ENCODE results near the gene ECHS1.
A peak's percentile ranks its signal among the peaks of the same experiment; 100 is the strongest.
"Not testable (repeated sequence)": the region's sequence is repeated elsewhere in the genome, so short reads cannot be mapped to it uniquely, and the experiment has no call there.

The ECHS1 gene

GRCh38 chr10:133373174-133374090 is at the start of gene ECHS1:
Gene ECHS1 (minus strand): TSS chr10:133373354. CDS start chr10:133373333, 21 bp downstream.
- peak; percentile 87 for DNase-seq (ENCODE audit: low read depth)

DNA sequence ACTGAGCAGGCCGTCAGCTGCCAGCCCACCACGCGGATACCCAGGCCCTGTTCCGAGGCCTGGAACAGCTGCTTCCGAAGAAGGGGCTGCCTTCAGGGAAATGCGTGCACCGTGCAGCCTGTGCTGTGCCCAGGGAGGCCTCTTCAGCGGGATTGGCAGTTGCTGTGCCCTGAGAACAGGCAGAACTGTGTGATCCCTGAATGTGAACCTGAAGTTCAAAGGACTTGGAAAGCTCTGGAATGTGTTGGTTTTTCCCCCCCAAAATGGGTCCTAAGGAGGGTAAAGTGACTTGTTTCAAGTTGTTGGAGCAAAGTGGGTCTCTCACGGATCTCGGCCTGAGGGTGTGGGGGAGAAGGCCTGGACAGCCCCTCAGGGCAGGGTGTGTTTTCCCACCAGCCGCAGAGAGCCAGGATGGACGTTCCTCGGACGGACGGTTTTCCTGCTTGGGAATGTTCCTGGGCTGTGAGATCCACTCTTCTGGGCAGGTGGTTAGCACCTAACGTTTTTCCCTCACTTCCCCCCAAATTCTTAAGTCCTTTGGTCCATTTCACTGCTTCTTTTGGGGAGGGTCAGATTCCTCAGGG is 49.2 kb upstream of the ECHS1 start:
- DNase-seq (ENCODE audit: low read depth), result no peak

DNA sequence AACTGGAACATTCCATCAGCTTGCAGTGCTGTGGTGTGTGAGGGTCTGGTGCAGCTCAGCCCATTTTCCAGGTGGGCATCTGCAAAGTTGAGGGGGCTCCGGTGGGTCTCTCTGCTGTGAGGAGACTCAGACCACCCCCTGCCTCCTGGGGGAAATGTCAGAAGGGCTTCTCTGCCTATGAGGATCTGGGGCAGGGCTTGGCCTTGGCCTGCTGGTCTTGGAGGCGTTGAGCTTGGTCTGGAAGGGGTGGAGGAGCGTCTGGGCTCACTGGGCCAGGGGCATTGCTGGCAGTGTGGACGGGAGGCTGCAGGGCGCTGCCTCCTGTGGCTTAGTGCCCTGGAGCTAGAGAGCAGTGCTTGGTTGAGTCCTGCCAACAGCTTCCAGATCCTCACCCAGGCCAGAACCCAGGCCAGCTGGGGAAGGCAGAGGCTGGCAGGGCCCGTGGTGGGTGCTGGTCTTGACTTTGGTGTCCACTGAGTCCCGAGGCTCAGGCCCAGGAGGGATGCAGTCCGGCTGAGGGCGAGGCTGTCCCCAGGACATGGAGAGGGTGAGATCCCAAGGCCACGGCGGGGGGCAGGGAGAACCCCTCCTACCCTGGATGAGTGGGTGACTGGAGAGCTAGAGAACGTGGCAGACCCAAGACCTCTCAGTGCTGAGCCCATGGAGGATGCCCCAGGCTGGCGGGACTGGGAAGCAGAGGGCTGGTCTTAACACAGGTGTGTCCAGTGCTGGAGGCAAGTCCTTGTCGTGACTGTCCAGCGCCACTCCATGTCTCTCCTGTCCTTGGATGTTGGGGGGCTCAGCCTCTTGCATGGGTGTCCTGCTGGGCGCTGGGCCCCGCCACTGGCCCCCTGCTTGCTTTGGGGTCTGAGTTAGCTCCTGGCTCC is 48.4 kb upstream of the ECHS1 start:
- no peak for DNase-seq (ENCODE audit: low read depth)

DNA sequence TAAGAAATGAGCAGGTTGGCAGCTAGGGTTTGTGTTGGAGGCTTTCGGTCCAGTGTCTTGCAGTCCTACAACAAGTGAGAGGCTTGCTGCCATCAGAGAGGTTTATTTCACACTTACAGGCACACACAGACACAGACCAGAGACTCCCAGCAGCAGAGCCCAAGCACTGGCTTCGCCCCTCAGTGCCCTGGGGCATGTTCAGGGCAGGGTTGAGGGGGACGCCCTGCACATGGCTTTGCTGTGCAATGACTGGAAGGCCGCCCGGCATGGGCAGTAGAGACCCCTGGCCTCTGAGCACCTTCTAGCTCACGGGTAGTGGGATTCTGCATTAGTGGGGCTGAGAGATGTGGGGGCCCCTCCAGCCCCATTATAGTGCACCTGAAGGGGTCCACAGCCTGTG is 47.4 kb upstream of the ECHS1 start:
- no peak for DNase-seq (ENCODE audit: low read depth)

DNA sequence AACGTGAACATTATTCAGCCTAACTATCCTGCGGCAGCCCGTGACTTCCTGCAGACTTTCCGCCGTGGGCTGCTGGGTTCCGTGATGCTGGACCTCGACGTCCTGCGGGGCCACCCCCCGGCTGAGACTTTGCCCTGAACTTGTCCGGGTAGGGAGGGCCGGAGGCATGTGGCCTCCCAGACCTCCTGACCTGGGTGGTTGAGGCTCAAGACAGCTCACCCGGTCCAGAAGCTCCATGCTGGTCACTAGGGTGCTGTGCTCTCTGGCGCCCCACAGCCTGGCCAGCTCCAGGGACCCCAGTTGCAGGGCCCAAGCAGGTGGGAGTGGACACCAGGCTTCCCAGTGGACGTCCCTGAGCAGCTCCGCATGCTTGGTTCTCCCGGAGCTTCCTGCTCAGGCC is 46.9 kb upstream of the ECHS1 start:
- no peak for DNase-seq (ENCODE audit: low read depth)

DNA sequence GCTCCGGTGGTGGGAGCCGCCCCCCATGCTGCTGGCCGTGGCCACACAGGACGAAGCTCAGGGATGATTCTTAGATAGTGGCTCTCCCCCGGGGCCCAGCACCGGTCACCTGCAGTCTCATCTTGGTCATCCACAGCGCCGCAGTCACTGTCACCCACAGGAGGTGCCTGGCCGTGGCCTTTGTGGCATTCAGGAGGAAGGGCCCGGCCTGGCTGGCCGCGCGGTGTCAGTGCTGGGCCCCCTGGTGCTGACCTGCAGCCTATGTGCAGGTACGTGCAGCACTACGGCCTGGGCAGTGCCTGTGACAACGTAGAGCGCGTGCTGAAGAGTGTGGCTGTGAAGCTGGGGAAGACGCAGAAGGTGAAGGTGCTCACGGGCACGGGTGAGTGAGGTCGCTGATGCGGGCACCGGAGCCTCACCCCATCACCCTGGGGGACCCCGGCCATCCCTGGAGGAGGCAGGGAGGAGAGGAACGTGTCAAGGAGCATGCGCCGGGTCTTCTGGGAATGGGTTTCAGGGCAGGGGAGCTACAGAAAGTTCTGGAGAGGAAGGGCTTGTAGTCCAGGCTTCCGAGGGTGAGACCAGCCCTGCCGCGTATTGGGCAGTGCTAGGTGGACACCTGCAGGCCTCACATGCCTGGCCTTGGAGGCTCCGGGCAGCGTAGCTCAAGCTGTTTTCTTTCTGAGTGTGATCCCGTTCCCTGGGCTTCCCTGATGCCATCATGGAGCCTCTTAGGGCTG is 46.2 kb upstream of the ECHS1 start:
- DNase-seq (ENCODE audit: low read depth), result no peak

DNA sequence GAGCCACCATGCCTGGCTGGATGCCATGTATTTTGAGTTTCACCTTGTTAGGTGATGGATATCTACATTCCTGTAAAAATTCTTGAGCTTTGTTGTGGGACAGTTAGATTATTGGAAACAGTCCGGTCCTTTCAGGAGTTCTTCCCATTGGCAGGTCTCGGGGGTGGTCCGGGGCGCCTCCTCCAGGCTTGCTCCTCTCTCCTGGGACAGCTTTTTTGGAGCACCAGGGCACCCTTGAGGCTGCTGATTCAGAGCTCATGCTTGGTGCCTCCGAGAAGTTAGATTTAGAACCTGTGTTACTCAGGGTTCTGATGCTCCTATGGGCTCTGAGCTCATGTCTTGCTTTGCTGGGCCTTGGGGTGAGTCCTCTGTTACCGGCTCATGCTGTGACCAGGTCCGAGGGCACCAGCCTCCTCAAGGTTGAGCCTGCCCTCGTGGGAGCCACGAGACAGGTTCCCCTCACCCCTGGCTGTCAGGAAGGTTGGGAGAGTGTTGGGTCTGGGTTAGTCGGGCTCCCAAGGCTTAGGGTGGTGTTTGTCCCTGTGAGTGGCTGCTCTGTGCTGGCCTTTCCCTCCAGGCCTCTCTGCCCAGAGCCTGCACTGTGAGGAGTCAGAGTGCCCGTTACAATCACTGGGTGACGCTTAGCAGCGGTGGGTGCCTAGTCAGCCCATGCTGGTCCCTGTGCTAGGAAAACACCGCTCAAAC is 45.3 kb upstream of the ECHS1 start:
- DNase-seq (ENCODE audit: low read depth), result no peak

DNA sequence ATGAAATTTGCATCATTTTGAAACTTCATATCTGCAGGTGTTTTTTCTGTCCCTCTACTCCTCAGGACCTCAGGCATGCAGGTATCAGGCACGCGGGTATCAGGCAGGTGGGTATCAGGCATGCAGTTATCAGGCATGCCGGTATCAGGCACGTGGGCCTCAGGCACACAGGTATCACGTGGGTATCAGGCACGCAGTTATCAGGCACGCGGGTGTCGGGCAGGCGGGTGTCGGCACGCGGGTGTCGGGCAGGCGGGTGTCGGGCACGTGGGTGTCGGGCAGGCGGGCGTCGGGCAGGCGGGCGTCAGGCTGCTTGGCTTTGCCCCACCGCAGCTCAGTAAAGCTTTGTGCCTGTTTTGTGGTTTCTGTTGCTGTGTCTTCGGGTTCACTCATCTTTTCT is 42.6 kb upstream of the ECHS1 start:
- no peak for DNase-seq (ENCODE audit: low read depth)

DNA sequence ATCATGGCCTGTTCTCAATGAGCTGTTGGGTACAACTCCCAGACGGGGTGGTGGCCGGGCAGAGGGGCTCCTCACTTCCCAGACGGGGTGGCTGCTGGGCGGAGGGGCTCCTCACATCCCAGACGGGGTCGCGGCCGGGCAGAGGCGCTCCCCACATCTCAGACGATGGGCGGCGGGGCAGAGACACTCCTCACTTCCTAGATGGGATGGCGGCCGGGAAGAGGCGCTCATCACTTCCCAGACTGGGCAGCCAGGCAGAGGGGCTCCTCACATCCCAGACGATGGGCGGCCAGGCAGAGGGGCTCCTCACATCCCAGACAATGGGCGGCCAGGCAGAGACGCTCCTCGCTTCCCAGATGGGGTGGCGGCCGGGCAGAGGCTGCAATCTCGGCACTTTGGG is 41.2 kb upstream of the ECHS1 start:
- not testable (repeated sequence) for DNase-seq (ENCODE audit: low read depth)

- DNase-seq (ENCODE audit: low read depth), result no peak
Measured at GRCh38 chr10:133412381-133412711, 39.2 kb upstream of the ECHS1 start.

DNA sequence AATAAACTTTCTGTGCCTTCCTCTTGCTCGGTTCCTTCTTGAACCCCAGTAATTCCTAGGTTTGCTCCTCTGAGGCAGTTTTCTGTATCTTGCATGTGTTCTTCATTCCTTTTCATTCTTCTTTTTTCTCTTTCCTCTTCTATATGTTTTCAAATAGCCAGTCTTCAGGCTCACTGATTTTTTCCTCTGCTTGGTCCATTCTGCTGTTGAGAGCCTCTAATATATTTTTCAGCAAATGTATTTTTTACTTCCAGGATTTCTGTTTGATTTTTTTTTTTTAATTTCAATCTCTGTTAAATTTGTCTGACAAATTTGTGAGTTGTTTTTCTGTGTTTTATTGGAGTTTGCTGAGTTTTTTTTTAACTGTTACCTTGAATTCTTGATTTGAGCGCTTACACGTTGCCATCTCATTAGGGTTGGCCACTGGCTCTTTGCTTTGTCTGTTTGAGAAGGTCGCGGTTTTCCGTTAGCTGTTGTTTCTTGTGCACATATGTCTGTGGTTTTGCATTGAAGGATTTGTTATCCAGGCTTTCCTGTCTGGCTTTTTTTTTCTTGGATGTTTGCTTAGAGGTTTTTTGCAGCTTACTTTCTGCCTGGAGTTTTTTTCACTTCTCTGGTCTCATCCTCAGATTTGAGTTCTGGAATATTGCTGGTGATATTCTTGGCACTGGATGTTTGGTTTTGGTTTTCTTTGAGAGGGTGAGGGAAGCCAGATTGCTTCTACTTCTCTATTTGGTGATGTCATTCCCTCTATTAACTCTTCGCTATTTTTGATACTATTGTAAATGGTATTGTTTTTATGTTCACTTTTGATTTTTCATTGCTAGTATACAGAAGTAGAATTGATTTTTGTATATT is 38.6 kb upstream of the ECHS1 start:
- DNase-seq (ENCODE audit: low read depth), result no peak

GRCh38 chr10:133405844-133406527 is 32.8 kb upstream of the ECHS1 start:
- no peak for DNase-seq (ENCODE audit: low read depth)

DNA sequence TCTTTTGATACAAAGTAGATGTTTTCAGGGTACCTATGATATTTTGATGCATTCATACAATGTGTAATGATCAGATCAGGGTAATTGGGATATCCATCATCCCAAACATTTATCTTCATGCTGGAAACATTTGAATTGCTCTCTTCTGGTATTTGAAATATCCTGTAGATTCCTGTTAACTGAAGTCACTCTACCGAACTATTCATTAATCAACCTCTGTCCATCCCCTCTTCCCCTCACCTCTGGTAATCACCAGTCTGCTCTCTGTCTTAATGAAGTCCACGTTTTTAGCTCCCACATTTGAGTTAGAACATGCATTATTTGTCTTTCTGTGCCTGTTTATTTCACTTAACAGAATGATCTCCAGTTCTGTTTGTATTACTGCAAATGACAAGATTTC is 32.1 kb upstream of the ECHS1 start:
- no peak for DNase-seq (ENCODE audit: low read depth)

DNA sequence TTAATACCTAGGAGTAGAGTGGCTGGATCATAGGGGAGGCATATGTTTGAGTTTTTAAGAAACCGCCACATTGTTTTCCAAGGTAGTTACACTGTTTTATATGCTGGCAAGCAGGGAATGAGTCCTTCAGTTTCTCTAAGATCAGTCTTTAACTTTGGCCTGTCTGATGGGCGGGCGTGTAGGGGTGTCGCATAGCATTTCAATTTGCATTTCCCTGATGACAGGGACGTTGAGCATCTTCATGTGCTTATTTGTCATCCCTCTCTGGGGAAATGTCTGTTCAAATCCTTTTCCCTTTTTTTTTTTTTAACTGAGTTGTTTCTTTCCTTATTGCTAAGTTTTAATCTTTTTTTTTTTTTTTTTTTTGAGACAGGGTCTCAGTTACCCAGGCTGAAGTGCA is 30.6 kb upstream of the ECHS1 start:
- no peak for DNase-seq (ENCODE audit: low read depth)

GRCh38 chr10:133403359-133403758 is 30.2 kb upstream of the ECHS1 start:
- no peak for DNase-seq (ENCODE audit: low read depth)

DNA sequence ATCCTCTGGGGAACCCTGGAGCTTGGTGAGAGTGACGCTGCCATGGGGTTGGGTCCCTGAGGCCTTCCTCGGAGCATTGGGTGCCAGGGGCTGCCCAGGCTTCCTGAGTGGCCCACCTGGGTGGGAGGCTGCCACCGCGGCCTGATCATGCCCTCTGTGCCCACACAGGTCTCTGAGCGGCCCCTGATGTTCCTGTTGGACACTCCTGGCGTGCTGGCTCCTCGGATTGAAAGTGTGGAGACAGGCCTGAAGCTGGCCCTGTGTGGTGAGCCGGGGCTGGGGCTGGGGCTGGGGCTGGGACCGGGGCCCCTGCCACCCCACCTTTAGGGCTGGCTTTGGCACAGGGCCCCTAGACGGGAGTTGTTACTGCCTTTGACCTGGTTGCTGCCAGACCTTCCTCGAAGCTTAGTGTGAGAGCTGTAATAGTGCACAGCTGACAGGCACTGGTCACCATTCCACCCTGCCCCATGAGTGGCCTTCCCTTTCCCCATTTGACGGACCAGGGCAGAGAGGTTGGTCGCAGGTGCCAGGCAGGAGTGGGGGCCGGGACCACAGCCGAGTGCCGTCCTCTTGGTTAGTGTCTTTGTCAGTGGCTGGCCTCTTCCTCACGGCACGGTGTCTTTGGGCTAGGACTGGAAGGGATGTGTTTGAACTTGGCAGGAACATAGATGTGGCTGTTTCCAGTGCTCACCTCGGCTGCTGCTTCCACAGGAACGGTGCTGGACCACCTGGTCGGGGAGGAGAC is 29.0 kb upstream of the ECHS1 start:
- DNase-seq (ENCODE audit: low read depth), result no peak

- no peak for DNase-seq (ENCODE audit: low read depth)
Measured at GRCh38 chr10:133401500-133401899, 28.3 kb upstream of the ECHS1 start.

DNA sequence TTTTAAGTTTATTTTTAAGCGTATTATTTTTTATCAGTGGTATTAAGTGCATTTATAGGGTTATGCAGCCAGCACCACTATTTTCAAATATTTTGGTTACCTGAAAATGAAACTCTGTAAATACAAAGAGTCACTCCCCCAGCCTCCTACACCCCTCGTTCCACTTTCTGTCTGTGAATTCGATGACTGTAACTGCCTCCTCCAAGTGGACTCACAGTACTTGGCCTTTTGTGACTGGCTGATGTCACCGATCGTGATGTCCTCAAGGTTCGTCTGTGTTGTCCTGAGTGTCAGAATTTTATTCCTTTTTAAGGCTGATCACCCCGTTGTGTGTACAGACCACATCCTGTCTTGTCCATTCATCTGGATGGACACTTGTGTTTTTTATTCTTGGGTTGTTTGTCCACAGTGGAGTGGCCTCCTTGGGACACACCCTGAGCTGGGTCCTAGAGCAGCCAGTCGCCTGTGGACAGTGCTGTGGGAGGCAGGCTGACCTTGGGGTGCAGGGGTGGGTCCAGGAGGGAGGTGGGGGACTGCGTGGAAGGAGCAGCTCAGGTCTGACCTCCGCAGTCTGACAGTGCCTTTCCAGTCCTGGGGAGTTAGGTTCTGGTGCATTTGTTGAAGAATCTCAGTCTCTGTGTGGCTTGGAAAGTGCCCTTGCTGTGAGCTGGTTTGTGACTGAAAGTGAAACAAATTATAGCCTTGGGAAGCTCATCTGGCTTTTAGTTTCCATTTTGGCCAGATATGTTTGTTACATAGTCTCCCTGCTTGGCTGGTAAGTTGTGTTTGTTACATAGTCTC is 27.7 kb upstream of the ECHS1 start:
- no peak for DNase-seq (ENCODE audit: low read depth)

Data from activated gamma-delta T cell treated with anti-CD3 and anti-CD28 coated beads, Interleukin-2, amount 50 U/mL, for 16 hours (primary cell).